CD14-positive monocyte (primary cell): ENCODE data around the gene ACYP2. TPM values are rescaled to one million over a fixed set of nuclear protein-coding genes. Genes with fewer than 3 reads are reported as not detected.

Source experiments
- DNase-seq, 3 donors: peaks; one replicate each; pipeline ENCODE4 v3.0.0-alpha.2; 2011 to 2022
- H2AFZ ChIP-seq: 2 replicates; pipeline ENCODE4 v1.6.0; 2012; ENCODE audit warnings: mild to moderate bottlenecking, low read depth, low read length, inconsistent platforms; ENCODE audit not compliant: insufficient read depth, poor library complexity, severe bottlenecking
- H3K27ac ChIP-seq, 2 donors: 1 replicate in 1 of 2; 2 replicates in 1 of 2; pipeline ENCODE4 v1.5.1; 2012 to 2013; ENCODE audit warnings: low read length in 2 of 2, control low read depth in 1 of 2, inconsistent platforms in 1 of 2, low read depth in 1 of 2, mild to moderate bottlenecking in 1 of 2
- H3K27me3 ChIP-seq, 2 donors: one replicate each; pipeline versions ENCODE4 v1.6.0 to v1.6.1; 2011 to 2013; ENCODE audit warnings: low read length in 2 of 2; ENCODE audit not compliant: control insufficient read depth in 2 of 2, insufficient read depth in 2 of 2
- H3K36me3 ChIP-seq, 2 donors: replicated peaks in 1 of 2; 1 replicate in 1 of 2; 2 replicates in 1 of 2; pipeline versions ENCODE4 v1.5.1 to v1.6.1; 2012 to 2013; ENCODE audit warnings: low read length in 2 of 2, control low read depth in 1 of 2, inconsistent platforms in 1 of 2, mild to moderate bottlenecking in 1 of 2; ENCODE audit not compliant: insufficient read depth in 2 of 2, control insufficient read depth in 1 of 2
- H3K4me1 ChIP-seq, 2 donors: 1 replicate in 1 of 2; 2 replicates in 1 of 2; pipeline versions ENCODE4 v1.5.1 to v1.6.1; 2012 to 2013; ENCODE audit warnings: low read length in 2 of 2, control low read depth in 1 of 2, inconsistent platforms in 1 of 2, mild to moderate bottlenecking in 1 of 2, moderate library complexity in 1 of 2; ENCODE audit not compliant: insufficient read depth in 2 of 2, control insufficient read depth in 1 of 2
- H3K4me2 ChIP-seq: replicated peaks from 2 replicates; pipeline ENCODE3; 2012; ENCODE audit warnings: low read length, moderate library complexity, mild to moderate bottlenecking; ENCODE audit not compliant: poor library complexity, severe bottlenecking; ENCODE audit errors: extremely low read depth
- H3K4me3 ChIP-seq, 3 experiments: fragments of 200-600 bp in 1 of 3; sonication (generic) in 1 of 3; replicated peaks in 1 of 3; 1 replicate in 2 of 3; 2 replicates in 1 of 3; pipeline ENCODE4 v1.5.1; 2011 to 2013; ENCODE audit warnings: low read length in 3 of 3, mild to moderate bottlenecking in 3 of 3, control low read depth in 2 of 3, low read depth in 2 of 3, inconsistent platforms in 1 of 3, moderate library complexity in 1 of 3
- H3K79me2 ChIP-seq: 2 replicates; pipeline ENCODE4 v1.6.0; 2012; ENCODE audit warnings: mild to moderate bottlenecking, control low read depth, inconsistent platforms, low read length, moderate library complexity; ENCODE audit not compliant: insufficient read depth
- H3K9ac ChIP-seq: 2 replicates; pipeline ENCODE4 v1.6.0; 2017; ENCODE audit warnings: low read length, mild to moderate bottlenecking; ENCODE audit not compliant: insufficient read depth, poor library complexity, severe bottlenecking
- H3K9me3 ChIP-seq, 2 donors: replicated peaks in 1 of 2; 1 replicate in 1 of 2; 2 replicates in 1 of 2; pipeline versions ENCODE4 v1.5.1 to v1.6.1; 2012 to 2013; ENCODE audit warnings: low read length in 2 of 2, control low read depth in 1 of 2; ENCODE audit not compliant: control insufficient read depth in 1 of 2, insufficient read depth in 1 of 2
- H4K20me1 ChIP-seq: 2 replicates; pipeline ENCODE4 v1.6.0; 2012; ENCODE audit warnings: mild to moderate bottlenecking, low read length, control low read depth, moderate library complexity; ENCODE audit not compliant: insufficient read depth
- H3K27ac Mint-ChIP-seq, 7 donors: one replicate each; pipeline ENCODE4 v1.8.0; 2020; ENCODE audit warnings: mild to moderate bottlenecking in 7 of 7, mixed read lengths in 7 of 7, moderate library complexity in 6 of 7, inconsistent platforms in 2 of 7
- H3K27me3 Mint-ChIP-seq, 3 donors: one replicate each; pipeline ENCODE4 v1.8.0; 2021 to 2022; ENCODE audit warnings: low read depth in 3 of 3, mild to moderate bottlenecking in 3 of 3, mixed read lengths in 3 of 3, moderate library complexity in 3 of 3, inconsistent platforms in 1 of 3
- H3K36me3 Mint-ChIP-seq, 2 donors: one replicate each; pipeline ENCODE4 v1.8.0; 2020; ENCODE audit warnings: mixed read lengths in 2 of 2, inconsistent platforms in 1 of 2, mild to moderate bottlenecking in 1 of 2
- H3K4me1 Mint-ChIP-seq: one replicate; pipeline ENCODE4 v1.8.0; 2020; ENCODE audit warnings: mild to moderate bottlenecking, mixed read lengths
- H3K4me3 Mint-ChIP-seq, 2 donors: one replicate each; pipeline ENCODE4 v1.8.0; 2020; ENCODE audit warnings: mild to moderate bottlenecking in 2 of 2, mixed read lengths in 2 of 2, moderate library complexity in 1 of 2
- H3K9me3 Mint-ChIP-seq, 7 donors: one replicate each; pipeline ENCODE4 v1.8.0; 2020 to 2022; ENCODE audit warnings: mixed read lengths in 7 of 7, mild to moderate bottlenecking in 6 of 7, moderate library complexity in 6 of 7, inconsistent platforms in 2 of 7
- WGBS: methylation state at CpG from one replicate; pipeline ENCODE4 v1.1.5; 2013; ENCODE audit warnings: missing lambda C conversion rate; ENCODE audit not compliant: insufficient coverage; 5-methylcytosine and 5-hydroxymethylcytosine counted together
- intact Hi-C, 2 donors: fragments of 100-400 bp; cut with micrococcal nuclease; formaldehyde crosslinking; loops; one replicate each; pipeline versions ENCODE4 v1.15.0 to v1.15.1; 2023
- polyA plus RNA-seq, 3 donors: library from polyadenylated mRNA; depleted of rRNA in 1 of 3; unstranded in 2 of 3; stranded (reverse) in 1 of 3; fragments of 300-500 nt in 2 of 3; fragments of >200 nt in 1 of 3; fragmentation: Illumina TruSeq in 2 of 3; gene quantifications; 1 replicate in 2 of 3; 2 replicates in 1 of 3; pipeline ENCODE4 v1.2.3, GENCODE V29; 2012 to 2021
- TF ChIP-seq, protein P1 (sequence below): fragments of 200-600 bp; IDR thresholded peaks from one replicate; pipeline ENCODE4 v1.8.0; 2022; ENCODE audit warnings: antibody characterized with exemption, mild to moderate bottlenecking

Gene ACYP2
- polyA plus RNA-seq, 3 donors, result 6.2 to 10.8 (median 10.3) TPM

DNA sequence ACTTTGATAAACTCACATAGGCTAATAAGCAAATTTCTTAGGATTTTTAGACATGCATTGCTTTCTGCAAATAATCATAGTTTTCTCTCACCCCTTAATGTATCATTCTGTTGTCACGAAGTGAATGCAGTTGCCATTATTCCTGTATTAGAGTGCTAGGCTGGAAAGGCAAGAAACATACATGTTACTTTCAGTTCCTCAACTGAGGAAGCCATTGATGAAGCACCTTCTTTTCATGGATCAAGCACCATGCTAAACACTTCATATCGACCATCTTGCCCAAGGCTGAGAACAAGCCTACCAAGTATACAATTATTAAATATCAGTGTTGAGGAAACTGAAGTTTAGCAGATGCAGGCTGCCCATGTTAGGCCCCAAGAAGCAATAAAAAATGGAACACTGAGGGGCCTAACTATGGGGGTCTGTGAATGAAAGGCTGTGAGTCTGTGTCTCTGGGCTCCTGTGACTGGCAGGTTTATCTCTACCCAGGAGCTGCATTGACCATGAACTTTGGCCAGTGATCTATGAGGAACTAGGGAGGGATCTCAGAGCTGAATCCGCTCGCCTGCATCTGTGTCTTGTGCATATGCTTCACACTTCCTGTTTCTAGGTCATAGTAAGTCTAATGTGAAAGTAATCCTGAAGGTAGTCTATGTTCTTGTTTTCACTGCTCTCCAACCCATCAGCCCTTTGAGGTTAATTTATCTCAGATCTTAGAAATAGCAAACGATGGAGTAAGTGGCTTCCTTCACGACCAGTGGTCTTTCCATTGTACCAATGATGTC lies 156.6 kb downstream of the ACYP2 start:
- 67% methylated on average over 3 of the region's 6 CpGs for WGBS
- Histone ChIP-seq H2AFZ (no peak overlapping the region), H3K27me3 (no peaks in the 10 kb centered on the region), H3K4me1 (no peaks in the 10 kb centered on the region), H3K9me3 (no peaks in the 10 kb centered on the region), H3K79me2 (no peaks in the 10 kb centered on the region), H3K36me3 (no peaks in the 10 kb centered on the region), H3K4me2 (no peak overlapping the region), H3K4me3 (no peak overlapping the region), H3K9ac (no peak overlapping the region), H3K27ac (no peak overlapping the region), H4K20me1 (no peaks in the 10 kb centered on the region)
- Mint-ChIP-seq H3K4me3 (no peak overlapping the region), H3K27ac (no peak overlapping the region), H3K4me1 (no peaks in the 10 kb centered on the region), H3K36me3 (peaks cover 1 to 2% of the 10 kb centered on the region in 2 donors), H3K9me3 (peaks cover 0 to 4% (median 0%) of the 10 kb centered on the region in 7 donors), H3K27me3 (peaks cover 0 to 1% (median 0%) of the 10 kb centered on the region in 3 donors)
- intact Hi-C loops, result loop anchor here in 1 of 2 donors (10.0 kb wide), 1 partner anchor 1873 kb away; no protein-coding TSS in a partner anchor
- TF ChIP-seq, protein P1, sequence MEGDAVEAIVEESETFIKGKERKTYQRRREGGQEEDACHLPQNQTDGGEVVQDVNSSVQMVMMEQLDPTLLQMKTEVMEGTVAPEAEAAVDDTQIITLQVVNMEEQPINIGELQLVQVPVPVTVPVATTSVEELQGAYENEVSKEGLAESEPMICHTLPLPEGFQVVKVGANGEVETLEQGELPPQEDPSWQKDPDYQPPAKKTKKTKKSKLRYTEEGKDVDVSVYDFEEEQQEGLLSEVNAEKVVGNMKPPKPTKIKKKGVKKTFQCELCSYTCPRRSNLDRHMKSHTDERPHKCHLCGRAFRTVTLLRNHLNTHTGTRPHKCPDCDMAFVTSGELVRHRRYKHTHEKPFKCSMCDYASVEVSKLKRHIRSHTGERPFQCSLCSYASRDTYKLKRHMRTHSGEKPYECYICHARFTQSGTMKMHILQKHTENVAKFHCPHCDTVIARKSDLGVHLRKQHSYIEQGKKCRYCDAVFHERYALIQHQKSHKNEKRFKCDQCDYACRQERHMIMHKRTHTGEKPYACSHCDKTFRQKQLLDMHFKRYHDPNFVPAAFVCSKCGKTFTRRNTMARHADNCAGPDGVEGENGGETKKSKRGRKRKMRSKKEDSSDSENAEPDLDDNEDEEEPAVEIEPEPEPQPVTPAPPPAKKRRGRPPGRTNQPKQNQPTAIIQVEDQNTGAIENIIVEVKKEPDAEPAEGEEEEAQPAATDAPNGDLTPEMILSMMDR, result no peak
- DNase-seq, result peak in 2 of 3 donors; percentile 2 to 3

DNA sequence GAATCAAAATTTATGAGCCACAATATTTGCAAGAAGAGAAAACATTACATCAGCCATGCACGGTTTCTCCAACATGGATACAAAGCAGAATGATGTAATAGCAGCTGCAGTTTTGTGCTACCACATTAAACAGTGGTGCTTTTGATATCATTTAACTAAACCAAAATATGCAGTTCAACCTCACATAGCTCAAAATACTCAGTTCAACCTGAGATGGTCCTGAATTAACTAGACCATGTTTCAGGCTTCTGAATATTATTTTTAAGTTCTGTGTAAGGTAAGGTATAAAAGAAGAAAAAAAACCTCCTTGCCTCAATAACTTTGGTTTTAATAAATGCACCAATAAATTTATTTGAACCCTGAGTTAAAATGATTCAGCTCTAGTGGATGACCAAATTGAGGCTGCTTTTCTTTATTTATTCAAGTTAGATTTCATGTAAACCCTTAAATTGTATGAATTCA lies 159.4 kb downstream of the ACYP2 start:
- WGBS, result 75% methylated on average over 1 of the region's 1 CpG

More for the DNA sequence above, 159.4 kb downstream of the ACYP2 start:
- Mint-ChIP-seq H3K4me1 (no peaks in the 10 kb centered on the region), H3K27ac (no peak overlapping the region), H3K36me3 (peaks cover 1 to 2% of the 10 kb centered on the region in 2 donors), H3K4me3 (no peak overlapping the region), H3K27me3 (no peaks in the 10 kb centered on the region), H3K9me3 (peaks cover 0 to 4% (median 0%) of the 10 kb centered on the region in 7 donors)
- Histone ChIP-seq H3K9ac (no peak overlapping the region), H3K4me2 (no peak overlapping the region), H4K20me1 (no peaks in the 10 kb centered on the region), H3K9me3 (no peaks in the 10 kb centered on the region), H3K27me3 (no peaks in the 10 kb centered on the region), H3K4me3 (no peak overlapping the region), H3K79me2 (no peaks in the 10 kb centered on the region), H3K4me1 (no peaks in the 10 kb centered on the region), H2AFZ (no peak overlapping the region), H3K27ac (no peak overlapping the region), H3K36me3 (no peaks in the 10 kb centered on the region)
- intact Hi-C loops, result loop anchor here in 1 of 2 donors (10.0 kb wide), 1 partner anchor 1870 kb away; no protein-coding TSS in a partner anchor
- TF ChIP-seq, protein P1, result no peak
- DNase-seq, result no peak
